Esophagus muscularis mucosa (tissue), 4 donors: ENCODE measurements around the gene NABP1. TPM values are rescaled to one million over a fixed set of nuclear protein-coding genes. Genes with fewer than 3 reads are reported as not detected.

Source experiments
- DNase-seq: peaks from one replicate; pipeline ENCODE4 v3.0.0-alpha.2; 2017; ENCODE audit errors: extremely low spot score
- H3K27ac ChIP-seq, 4 donors: fragments of 200-600 bp; sonication (generic); replicated peaks in 1 of 4; 1 replicate in 3 of 4; 2 replicates in 1 of 4; pipeline ENCODE4 v1.5.1; 2016 to 2019; ENCODE audit warnings: mild to moderate bottlenecking in 1 of 4
- H3K27me3 ChIP-seq, 4 donors: fragments of 200-600 bp; sonication (generic); one replicate each; pipeline versions ENCODE4 v1.5.1 to v1.6.0; 2016 to 2019
- H3K36me3 ChIP-seq, 4 donors: fragments of 200-600 bp; sonication (generic); one replicate each; pipeline ENCODE4 v1.5.1; 2016 to 2019
- H3K4me1 ChIP-seq, 4 donors: fragments of 200-600 bp; sonication (generic); one replicate each; pipeline ENCODE4 v1.5.1; 2016 to 2019
- H3K4me3 ChIP-seq, 4 donors: fragments of 200-600 bp; sonication (generic); 1 replicate in 2 of 4; 2 replicates in 2 of 4; pipeline ENCODE4 v1.5.1; 2016 to 2019; ENCODE audit warnings: mild to moderate bottlenecking in 4 of 4, moderate library complexity in 1 of 4
- H3K9me3 ChIP-seq, 4 donors: fragments of 200-600 bp; sonication (generic); 1 replicate in 3 of 4; 2 replicates in 1 of 4; pipeline ENCODE4 v1.5.1; 2016 to 2019
- EP300 ChIP-seq: sonication (generic); formaldehyde crosslinking; IDR thresholded peaks from one replicate; pipeline ENCODE4 v1.6.1; 2017; ENCODE audit warnings: antibody characterized with exemption
- POLR2A ChIP-seq: fragments of 450-650 bp; IDR thresholded peaks from one replicate; pipeline ENCODE4 v1.6.1; 2017; ENCODE audit warnings: antibody characterized with exemption, moderate library complexity, mild to moderate bottlenecking, low read depth
- POLR2AphosphoS5 ChIP-seq, 2 donors: sonication (generic); formaldehyde crosslinking; IDR thresholded peaks; one replicate each; pipeline ENCODE4 v1.6.1; 2017; ENCODE audit warnings: antibody characterized with exemption in 2 of 2
- WGBS: methylation state at CpG from one replicate; pipeline ENCODE4 v1.1.5; 2018; 5-methylcytosine and 5-hydroxymethylcytosine counted together
- intact Hi-C: fragments of 100-400 bp; cut with DNase I; formaldehyde crosslinking; loops from one replicate; pipeline ENCODE4 v1.15.1; 2023
- total RNA-seq, 4 donors: library from RNA; depleted of rRNA; stranded (reverse); fragments of >200 nt; gene quantifications; one replicate each; pipeline versions ENCODE4 v1.1.0 to v1.2.1, GENCODE V29; 2016
- TF ChIP-seq, protein P1 (sequence below), 3 experiments: fragments of 200-600 bp in 2 of 3; fragments of 450-650 bp in 1 of 3; sonication (generic) in 2 of 3; IDR thresholded peaks; one replicate each; pipeline ENCODE4 v1.5.1; 2017 to 2019; ENCODE audit warnings: antibody characterized with exemption in 3 of 3, mild to moderate bottlenecking in 2 of 3, moderate library complexity in 1 of 3

The NABP1 gene
- total RNA-seq, 4 donors from 2014 or later: 4.2 to 27.8 (median 8.0) TPM

DNA sequence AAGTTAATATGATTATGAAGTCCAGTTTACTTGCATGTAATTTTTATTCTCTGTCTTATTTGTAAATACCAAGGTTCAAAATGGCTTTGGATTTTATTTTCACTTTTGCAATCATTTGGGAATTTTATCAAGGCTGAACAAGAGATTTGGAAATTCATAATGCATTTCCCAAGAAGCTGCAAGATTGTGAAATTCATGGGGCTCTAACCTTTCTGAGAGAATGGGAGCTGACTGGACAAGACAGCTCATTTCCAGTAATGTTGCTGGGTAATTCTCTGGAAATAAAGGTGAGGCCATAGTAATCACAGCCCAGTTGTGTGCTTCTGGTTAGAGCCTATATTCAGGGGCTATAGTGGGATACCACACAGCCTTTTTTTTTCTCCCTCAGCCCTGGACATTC, 21.5 kb upstream of the NABP1 start:
- TF ChIP-seq, protein P1, sequence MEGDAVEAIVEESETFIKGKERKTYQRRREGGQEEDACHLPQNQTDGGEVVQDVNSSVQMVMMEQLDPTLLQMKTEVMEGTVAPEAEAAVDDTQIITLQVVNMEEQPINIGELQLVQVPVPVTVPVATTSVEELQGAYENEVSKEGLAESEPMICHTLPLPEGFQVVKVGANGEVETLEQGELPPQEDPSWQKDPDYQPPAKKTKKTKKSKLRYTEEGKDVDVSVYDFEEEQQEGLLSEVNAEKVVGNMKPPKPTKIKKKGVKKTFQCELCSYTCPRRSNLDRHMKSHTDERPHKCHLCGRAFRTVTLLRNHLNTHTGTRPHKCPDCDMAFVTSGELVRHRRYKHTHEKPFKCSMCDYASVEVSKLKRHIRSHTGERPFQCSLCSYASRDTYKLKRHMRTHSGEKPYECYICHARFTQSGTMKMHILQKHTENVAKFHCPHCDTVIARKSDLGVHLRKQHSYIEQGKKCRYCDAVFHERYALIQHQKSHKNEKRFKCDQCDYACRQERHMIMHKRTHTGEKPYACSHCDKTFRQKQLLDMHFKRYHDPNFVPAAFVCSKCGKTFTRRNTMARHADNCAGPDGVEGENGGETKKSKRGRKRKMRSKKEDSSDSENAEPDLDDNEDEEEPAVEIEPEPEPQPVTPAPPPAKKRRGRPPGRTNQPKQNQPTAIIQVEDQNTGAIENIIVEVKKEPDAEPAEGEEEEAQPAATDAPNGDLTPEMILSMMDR (IDR thresholded peaks at IDR 0.05): no peak
- TF ChIP-seq EP300: no peak
- TF ChIP-seq POLR2AphosphoS5 (IDR thresholded peaks at IDR 0.05): peak in 1 of 2 donors; percentile 31
- intact Hi-C loops: no loop called here
- Histone ChIP-seq H3K4me1 (no peaks in the 10 kb centered on the region), H3K36me3 (no peaks in the 10 kb centered on the region), H3K9me3 (no peaks in the 10 kb centered on the region), H3K27ac (peak overlapping the region in 2 of 4 donors; percentile 17 to 62), H3K27me3 (no peaks in the 10 kb centered on the region), H3K4me3 (no peak overlapping the region)
- DNase-seq: no peak

DNA sequence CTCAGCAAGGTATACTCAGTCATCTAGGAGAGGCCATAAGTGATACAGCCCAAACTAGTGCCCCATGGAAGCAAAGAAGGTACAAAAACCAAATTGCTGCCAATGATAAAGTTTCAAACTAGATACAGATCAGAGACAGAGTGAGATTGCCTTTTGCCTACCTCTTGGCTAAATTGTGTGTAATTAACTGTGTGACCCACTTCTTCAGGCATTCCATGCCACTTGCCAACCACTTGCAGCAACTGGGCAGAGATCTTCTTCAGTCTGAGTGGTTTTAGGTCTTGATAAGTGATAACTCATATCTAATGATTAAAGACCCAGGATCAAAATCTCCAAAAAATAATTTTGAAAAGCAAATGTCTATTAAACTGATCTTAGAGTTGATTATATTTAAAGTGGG, 21.1 kb upstream of the NABP1 start:
- Histone ChIP-seq H3K36me3 (no peaks in the 10 kb centered on the region), H3K27me3 (no peaks in the 10 kb centered on the region), H3K4me3 (no peak overlapping the region), H3K9me3 (no peaks in the 10 kb centered on the region), H3K27ac (peak overlapping the region in 2 of 4 donors; percentile 17 to 62), H3K4me1 (no peaks in the 10 kb centered on the region)
- intact Hi-C loops: no loop called here
- DNase-seq: no peak
- no peak for TF ChIP-seq POLR2A
- no peak for TF ChIP-seq POLR2AphosphoS5 (IDR thresholded peaks at IDR 0.05)
- TF ChIP-seq EP300: no peak
- TF ChIP-seq, protein P1 (IDR thresholded peaks at IDR 0.05): no peak

DNA sequence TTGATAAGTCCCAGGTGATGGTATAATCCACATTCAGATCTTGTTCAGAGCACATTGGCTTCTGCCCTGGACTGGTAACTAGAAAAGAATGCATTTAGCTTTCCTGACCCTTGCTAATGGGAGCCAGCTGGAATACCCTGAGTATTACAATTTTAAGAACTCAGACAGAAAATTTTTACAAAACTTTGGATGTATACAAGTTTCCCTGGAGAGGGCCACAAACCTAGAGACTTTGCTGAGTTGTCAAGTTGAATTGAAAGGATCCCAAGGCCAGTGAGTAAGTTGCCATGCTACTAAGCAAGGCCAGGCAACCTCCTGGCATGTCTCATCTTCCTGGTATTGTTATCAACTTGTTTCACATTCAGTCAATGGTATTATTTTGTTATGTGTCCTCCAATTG, 20.0 kb upstream of the NABP1 start:
- TF ChIP-seq EP300: no peak
- Histone ChIP-seq H3K27ac (no peak overlapping the region), H3K4me1 (no peaks in the 10 kb centered on the region)

DNA sequence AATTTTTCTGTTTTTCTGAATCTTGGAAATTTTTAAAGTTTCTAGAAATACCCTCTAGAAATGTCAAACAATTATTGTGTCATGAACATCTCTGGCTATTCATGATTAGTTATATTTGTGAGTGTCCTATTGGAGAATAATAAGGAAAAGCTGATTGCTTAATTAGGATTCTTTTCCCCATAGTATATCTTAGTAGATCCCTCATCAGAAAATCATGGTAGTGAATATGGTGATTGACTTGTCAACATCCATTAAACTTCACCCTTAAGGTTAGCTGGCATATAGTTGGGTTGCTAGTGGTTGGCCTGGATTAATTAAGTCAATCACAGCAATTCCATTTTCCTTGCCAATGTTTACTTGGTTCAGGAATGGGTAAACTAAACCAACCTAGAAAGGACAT, 18.7 kb upstream of the NABP1 start:
- intact Hi-C loops: no loop called here
- Histone ChIP-seq H3K36me3 (no peaks in the 10 kb centered on the region), H3K4me3 (no peak overlapping the region), H3K27ac (no peak overlapping the region), H3K4me1 (no peaks in the 10 kb centered on the region), H3K27me3 (no peaks in the 10 kb centered on the region), H3K9me3 (no peaks in the 10 kb centered on the region)
- TF ChIP-seq EP300 (no peak), POLR2A (no peak), POLR2AphosphoS5 (IDR thresholded peaks at IDR 0.05) (no peak)
- TF ChIP-seq, protein P1 (IDR thresholded peaks at IDR 0.05): no peak
- no peak for DNase-seq

More for the DNA sequence above, 20.0 kb upstream of the NABP1 start:
- Histone ChIP-seq H3K36me3 (no peaks in the 10 kb centered on the region), H3K4me3 (no peak overlapping the region), H3K9me3 (no peaks in the 10 kb centered on the region), H3K27me3 (no peaks in the 10 kb centered on the region)
- DNase-seq: no peak
- intact Hi-C loops: no loop called here

DNA sequence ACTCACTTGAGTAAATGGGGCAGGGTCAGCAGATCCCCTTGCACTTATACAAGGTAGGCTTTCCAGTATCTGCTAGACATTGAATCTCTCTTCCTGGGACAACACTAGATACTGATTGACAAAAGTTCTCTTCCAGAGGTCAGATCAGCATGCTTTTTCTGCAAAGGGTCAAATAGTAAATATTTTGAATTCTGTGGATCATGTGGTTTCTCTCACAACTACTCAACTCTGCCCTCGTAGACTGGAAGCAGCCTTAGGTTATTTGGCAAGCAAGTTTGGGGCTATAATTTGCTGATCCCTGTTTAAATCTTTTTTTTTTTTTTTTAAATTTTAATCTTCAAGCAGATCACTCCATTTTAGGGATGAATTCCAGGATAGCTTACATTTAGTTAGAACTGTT, 17.4 kb upstream of the NABP1 start:
- Histone ChIP-seq H3K4me1 (no peaks in the 10 kb centered on the region), H3K4me3 (no peak overlapping the region), H3K36me3 (no peaks in the 10 kb centered on the region), H3K9me3 (no peaks in the 10 kb centered on the region), H3K27ac (no peak overlapping the region), H3K27me3 (no peaks in the 10 kb centered on the region)
- TF ChIP-seq, protein P1 (IDR thresholded peaks at IDR 0.05): no peak
- TF ChIP-seq EP300 (no peak), POLR2AphosphoS5 (IDR thresholded peaks at IDR 0.05) (no peak), POLR2A (no peak)
- no peak for DNase-seq
- WGBS: 42% methylated on average over 1 of the region's 1 CpG
- intact Hi-C loops: no loop called here
